Stimulated activated CD8-positive, alpha-beta memory T cell treated with anti-CD3 and anti-CD28 coated beads, Interleukin-12 subunit alpha, Interleukin-12 subunit beta, amount 100 ng/mL, for 24 hours (primary cell): ENCODE measurements around the gene PDCD6IP.
"Not testable (repeated sequence)": the region's sequence is repeated elsewhere in the genome, so short reads cannot be mapped to it uniquely, and the experiment has no call there.

Experiments
- DNase-seq: peaks from one replicate; pipeline ENCODE4 v3.0.0-alpha.2; 2020; ENCODE audit errors: extremely low read depth

PDCD6IP gene

GRCh38 chr3:33855407-33855806 is 57.0 kb downstream of the PDCD6IP start:
- not testable (repeated sequence) for DNase-seq

- DNase-seq = no peak
Measured at GRCh38 chr3:33855884-33856546, 57.6 kb downstream of the PDCD6IP start.

GRCh38 chr3:33857701-33858100 is 59.3 kb downstream of the PDCD6IP start:
- DNase-seq = not testable (repeated sequence)

- no peak for DNase-seq
Measured at GRCh38 chr3:33858131-33858530, 59.7 kb downstream of the PDCD6IP start.

- DNase-seq = no peak
Measured at GRCh38 chr3:33860373-33861050, 62.1 kb downstream of the PDCD6IP start.

GRCh38 chr3:33865133-33865532 is 66.7 kb downstream of the PDCD6IP start:
- no peak for DNase-seq

GRCh38 chr3:33868309-33868708 is 69.9 kb downstream of the PDCD6IP start:
- no peak for DNase-seq

- no peak for DNase-seq
Measured at GRCh38 chr3:33869977-33870376, 71.5 kb downstream of the PDCD6IP start.

GRCh38 chr3:33874815-33875214 is 76.4 kb downstream of the PDCD6IP start:
- DNase-seq = no peak

- DNase-seq = no peak
Measured at GRCh38 chr3:33875680-33876079, 77.2 kb downstream of the PDCD6IP start.

GRCh38 chr3:33877187-33877586 is 78.8 kb downstream of the PDCD6IP start:
- no peak for DNase-seq

GRCh38 chr3:33879540-33879939 is 81.1 kb downstream of the PDCD6IP start:
- no peak for DNase-seq

- no peak for DNase-seq
Measured at GRCh38 chr3:33881156-33882064, 83.0 kb downstream of the PDCD6IP start.

- DNase-seq = no peak
Measured at GRCh38 chr3:33882296-33882695, 83.9 kb downstream of the PDCD6IP start.

GRCh38 chr3:33883538-33883950 is 85.1 kb downstream of the PDCD6IP start:
- DNase-seq = no peak

- DNase-seq = no peak
Measured at GRCh38 chr3:33883951-33884561, 85.6 kb downstream of the PDCD6IP start.

GRCh38 chr3:33884701-33885100 is 86.3 kb downstream of the PDCD6IP start:
- DNase-seq = no peak

- no peak for DNase-seq
Measured at GRCh38 chr3:33885496-33885895, 87.1 kb downstream of the PDCD6IP start.

GRCh38 chr3:33886015-33886414 is 87.6 kb downstream of the PDCD6IP start:
- no peak for DNase-seq

- no peak for DNase-seq
Measured at GRCh38 chr3:33887478-33887877, 89.0 kb downstream of the PDCD6IP start.

- no peak for DNase-seq
Measured at GRCh38 chr3:33889394-33890039, 91.1 kb downstream of the PDCD6IP start.

GRCh38 chr3:33892655-33893054 is 94.2 kb downstream of the PDCD6IP start:
- no peak for DNase-seq
